ENCODE results near the gene ADISSP. TPM values are rescaled to one million over a fixed set of nuclear protein-coding genes. Genes with fewer than 3 reads are reported as not detected.

ADISSP gene
- total RNA-seq, 1 donor from 2014 or later: 27.7 TPM

DNA sequence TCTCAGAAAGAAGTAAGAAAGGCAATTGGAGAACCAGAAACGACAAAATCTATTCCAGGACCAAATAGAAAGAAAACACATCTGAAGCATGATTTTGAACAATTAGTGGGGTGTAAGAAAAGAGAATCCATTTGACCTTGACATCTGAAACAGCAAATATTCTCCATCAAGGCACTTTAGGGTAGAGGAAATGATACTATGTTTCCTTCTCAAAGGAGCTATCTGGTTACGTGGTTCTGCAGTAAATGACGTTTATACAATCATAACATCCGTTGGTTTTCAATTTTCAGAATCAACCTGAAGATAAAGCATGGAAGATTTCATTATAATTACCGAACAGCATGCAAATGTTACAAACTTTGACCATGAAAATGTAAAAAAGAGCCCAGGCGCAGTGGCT is 46.9 kb downstream of the ADISSP start:
- DNase-seq (ENCODE audit: extremely low read depth, low read depth, low spot score): no peak

DNA sequence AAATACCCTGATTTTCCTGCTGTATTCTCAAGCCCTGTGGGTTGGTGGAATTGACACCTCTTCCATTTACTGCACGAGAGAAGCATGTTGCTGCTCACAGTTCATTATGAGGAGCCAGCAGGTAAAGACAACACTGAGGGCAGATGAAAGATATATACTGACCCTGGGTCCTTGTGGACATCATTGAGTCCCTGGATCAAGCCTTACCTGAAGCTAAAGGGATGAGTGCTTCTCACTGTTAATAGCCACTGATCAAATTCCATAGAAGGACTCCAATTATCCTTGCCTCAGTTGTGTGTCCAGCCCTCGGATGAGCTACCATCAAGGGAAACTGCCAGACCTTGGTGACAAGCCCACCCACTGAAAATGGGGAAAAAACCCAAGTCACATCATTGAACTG is 47.5 kb downstream of the ADISSP start:
- no peak for DNase-seq (ENCODE audit: extremely low read depth, low read depth, low spot score)

DNA sequence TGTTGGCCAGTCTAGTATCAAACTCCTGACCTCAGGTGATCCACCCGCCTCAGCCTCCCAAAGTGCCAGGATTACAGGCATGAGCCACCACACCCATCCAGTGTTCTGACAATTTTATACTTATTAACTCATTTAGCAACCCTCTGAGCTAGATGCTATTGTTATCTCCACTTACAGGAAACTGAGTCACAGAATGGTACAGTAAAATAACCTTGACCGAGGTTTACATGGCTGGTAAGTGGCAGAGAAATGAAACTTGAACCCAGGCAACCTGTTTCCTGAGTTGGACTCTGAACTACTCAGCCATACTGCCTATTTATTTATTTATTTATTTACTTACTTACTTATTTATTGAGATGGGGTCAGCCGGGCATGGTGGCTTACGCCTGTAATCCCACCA is 48.5 kb downstream of the ADISSP start:
- DNase-seq (ENCODE audit: extremely low read depth, low read depth, low spot score): no peak

DNA sequence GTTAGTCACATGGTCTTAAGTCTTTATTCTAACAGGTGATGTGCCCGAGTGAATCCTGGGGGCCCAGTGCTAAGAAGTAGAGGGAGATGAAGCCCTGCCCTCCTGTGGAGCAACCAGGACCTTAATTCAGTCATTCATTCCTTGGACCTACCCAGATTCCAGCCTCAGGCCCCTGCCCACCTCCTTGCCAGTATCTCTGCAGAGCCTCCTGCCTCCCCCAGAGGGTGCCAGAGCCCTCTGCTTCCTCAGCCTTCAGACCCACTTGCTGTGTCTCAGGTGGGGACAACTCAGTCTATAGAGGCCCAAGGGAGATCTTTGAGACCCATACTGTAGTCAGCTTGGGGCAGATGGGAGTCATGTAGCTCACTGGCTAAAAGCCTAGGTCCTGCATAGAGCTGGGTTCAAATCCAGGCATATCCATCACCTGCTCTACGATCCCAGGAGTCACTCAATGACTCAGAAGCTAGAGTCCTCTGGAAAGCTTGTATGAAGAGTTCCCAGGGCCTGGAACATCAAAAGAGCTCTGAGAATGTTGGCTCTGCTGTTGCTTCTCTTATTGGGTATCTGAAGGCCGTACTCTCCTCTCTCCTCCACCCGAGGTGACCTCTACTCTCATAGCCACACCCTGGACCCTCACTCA is 51.2 kb downstream of the ADISSP start:
- DNase-seq (ENCODE audit: extremely low read depth, low read depth, low spot score): peak; percentile 18

DNA sequence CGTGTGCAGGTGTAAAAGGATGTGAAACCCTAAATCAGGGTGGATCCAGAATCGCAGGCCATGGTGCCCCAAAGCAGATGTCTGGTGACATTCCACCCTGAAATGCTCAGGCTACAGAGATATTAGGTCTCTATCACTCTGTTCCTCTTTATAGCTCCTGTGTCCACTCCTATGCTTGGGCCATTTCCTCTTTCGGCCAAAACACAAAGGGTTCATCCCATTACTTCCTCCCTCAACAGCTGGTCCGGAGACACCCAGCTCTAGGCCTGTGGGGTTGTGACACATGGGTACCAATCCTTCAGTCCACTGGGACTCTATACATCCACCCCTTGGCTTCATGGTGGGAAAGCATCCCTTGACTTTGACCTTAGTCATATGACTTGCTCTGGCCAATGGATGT is 53.5 kb downstream of the ADISSP start:
- DNase-seq (ENCODE audit: extremely low read depth, low read depth, low spot score): no peak

DNA sequence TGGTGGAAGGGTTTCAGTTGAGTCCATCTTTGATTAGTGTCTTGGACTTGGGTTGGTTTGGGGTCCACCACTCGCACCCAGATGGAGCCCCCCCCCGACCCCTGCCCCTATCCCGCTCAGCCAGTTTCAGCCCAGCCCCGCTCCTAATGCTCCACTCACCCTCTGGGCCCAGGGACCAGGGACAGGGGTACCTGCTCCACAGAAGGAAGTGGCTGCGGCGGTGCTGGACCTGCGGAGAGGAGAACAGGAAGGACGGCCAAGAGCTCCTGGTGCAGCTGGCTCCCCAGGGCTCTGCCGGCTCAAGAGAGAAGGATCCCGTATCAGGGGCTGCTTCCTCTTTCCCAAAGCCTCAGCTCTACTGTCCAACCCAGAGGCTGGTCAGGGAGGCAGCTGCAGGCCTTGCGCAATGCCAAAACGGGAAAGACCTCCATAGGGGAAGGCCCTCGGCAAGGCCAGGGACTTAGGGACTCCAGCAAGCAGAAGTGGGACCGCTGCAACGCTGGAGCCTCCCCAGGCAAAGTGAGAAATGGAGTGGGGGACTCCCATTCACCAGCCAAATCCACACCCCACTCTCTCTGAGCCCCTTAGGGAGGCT is 55.2 kb downstream of the ADISSP start, which contains the start of gene SIGLEC1:
SIGLEC1 (minus strand) TSS at position 322 of the 595 bp plus-strand sequence. CDS start 5,472 bp downstream, outside the sequence.
- no peak for DNase-seq (ENCODE audit: extremely low read depth, low read depth, low spot score)

DNA sequence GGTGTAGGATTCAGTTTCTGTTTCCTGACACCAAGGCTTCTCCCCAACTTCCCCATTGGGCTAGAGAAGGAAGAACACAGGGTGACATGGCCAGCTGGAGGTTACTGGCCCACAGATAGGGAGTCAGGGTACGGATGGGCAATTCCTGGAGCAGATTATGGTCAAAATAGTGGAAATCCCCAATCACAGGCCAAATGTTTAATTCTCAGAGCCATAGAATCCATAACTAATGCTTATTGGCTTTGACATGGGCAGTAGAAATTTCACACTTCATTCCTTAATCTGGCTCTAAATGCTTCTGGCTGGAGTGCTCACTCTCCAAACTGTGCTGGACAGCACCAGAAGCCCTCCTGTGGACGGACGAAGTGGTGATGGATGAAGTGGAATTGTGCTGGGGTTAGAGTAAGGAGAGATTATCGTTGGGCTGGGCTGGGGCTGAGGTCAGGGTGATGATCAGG is 56.0 kb downstream of the ADISSP start:
- no peak for DNase-seq (ENCODE audit: extremely low read depth, low read depth, low spot score)

DNA sequence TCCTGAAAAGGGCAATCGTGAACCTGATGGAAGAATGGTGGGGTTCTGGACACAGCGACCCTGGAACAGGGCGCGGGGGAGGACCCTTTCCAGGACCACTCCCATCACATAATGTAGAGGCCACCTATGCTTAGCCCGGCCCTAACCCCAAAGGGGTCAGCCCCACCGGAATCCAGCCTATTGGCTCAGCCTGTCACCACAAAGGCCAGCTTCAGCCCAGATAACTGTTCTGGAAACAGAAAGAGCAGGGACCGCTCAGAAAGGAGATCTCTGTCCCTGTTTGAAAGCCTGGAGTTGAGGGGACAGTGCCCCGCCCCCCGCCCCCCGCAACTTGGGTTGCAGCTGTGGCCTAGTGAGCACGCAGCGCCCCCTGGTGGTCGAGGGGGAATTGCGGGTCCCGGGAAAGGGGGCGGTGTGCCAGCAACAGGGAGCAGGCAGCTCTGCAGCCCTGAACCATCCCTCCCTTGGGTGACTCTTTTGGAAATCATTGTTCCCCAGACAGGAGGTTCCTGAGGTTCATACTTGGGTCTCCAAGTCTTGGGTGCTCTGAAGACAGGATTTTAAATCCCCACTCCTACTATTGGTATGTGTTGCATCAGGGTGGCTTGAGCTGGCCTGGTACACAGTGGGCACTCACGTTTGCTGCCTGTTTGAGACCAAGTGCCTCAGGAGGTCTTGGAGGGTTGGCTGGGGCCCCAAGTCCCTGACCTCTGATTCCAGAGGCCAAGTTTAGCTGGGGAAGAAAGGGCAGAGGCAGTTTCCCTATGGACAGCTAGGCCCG is 56.7 kb downstream of the ADISSP start:
- no peak for DNase-seq (ENCODE audit: extremely low read depth, low read depth, low spot score)

DNA sequence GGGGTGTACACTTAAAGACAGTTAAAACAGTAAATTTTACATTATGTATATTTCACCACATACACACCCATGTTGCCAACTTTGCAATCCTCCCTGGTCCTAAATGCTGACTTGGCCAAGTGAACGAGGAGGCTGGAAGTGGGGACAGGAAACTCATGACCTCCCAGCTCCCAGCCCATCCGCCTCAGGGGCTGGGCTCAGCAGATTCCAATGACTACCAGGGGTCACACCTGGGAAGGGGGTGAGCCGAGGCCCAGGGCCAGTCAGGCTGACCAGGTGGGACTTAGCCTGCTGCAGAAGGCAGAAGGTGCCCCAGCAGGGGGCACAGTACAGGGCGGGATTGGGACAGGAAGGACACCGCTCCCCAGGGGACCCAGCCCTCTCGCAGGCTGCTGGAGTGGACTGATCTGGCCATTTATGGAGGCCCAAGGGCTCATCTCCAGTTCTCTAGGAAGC is 57.5 kb downstream of the ADISSP start:
- no peak for DNase-seq (ENCODE audit: extremely low read depth, low read depth, low spot score)

DNA sequence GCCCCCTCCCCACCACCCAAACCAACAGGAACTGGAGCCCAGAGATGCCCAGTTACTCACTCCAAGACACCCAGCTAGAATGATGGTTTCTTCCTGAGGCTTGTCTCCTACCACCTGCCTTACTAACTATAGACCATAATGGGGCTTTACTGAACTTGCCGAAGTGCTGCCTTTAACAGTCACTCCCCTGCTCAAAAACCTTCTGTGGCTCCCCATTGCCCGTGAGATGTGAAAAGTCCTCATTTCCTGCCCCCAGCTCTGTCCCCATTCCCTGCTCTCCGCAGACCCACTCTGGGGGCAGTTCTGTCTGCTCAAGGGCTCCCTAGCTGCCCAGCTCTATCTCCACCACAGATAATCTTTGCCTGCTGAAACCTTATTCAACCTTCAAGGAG is 60.0 kb downstream of the ADISSP start:
- no peak for DNase-seq (ENCODE audit: extremely low read depth, low read depth, low spot score)

DNA sequence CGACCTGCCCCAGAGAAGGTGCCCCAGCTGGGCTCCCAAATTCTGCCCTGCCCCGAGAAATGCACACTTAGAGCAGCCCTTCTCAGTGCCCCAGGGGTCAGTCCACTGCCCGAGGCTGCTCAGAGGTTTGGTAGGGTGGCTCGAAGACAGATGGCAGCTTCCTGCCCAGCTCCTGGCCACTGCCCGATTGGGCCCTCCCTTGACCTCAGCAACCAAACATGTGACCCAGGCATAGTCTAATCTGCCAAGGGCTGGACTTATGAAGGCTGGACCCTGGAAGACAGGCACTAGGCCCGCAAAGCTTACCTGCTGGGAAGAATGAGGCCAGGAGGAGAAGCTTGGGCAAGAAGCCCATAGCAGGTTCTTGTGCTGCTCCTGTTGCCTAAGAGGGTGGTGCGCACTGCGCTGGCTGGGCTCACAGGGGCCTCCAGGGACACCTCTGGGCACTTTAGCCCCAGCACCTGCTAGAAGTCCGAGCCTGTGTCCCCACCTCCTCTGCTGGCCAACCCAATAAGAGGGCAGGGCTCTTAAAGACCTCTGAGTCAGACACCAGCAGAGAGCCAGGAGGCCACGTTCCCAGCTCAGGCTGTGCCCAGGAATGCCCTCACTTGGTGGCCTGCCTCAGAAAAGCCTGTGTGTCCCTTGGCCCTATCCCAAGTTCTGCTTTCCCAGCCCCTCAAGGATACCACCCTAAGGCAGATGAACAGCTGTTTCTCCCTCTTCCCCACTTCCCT is 60.6 kb downstream of the ADISSP start:
- no peak for DNase-seq (ENCODE audit: extremely low read depth, low read depth, low spot score)

DNA sequence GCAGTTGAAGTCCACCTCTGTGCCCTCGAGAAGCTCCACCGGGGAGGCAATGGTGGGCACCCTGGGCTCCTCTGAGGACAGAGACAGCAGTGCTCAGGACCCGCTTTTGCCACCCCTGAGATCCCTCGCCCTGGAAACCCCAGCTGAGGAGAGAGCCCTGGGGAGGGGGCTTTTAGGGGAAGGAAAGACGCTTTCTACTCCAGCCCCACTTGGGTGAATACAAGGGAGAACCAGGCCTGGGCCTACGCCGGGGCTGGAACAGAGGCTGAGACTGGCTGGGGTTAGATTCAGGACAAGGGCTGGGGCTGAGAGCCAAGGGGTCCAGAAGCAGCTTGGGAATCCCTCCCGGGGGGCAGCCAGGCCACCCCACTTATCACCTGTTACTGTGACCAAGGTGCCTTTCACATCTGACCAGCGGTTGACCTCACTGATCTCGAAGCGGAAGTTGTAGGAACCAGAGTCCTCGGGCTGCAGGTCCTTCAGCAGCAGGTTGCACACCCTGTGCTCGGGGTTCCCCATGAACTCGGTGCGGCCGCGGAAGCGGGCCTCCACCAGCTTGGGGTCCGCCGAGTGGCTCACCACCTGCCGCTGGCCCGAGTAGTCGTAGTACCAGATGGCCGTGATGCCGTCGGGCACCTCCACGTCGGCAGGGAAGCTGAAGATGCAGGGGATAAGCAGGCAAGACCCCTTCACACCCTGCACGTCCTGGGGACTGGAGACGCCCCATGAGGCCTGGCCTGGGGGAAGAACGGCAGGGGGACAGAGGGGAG is 61.4 kb downstream of the ADISSP start:
- no peak for DNase-seq (ENCODE audit: extremely low read depth, low read depth, low spot score)

DNA sequence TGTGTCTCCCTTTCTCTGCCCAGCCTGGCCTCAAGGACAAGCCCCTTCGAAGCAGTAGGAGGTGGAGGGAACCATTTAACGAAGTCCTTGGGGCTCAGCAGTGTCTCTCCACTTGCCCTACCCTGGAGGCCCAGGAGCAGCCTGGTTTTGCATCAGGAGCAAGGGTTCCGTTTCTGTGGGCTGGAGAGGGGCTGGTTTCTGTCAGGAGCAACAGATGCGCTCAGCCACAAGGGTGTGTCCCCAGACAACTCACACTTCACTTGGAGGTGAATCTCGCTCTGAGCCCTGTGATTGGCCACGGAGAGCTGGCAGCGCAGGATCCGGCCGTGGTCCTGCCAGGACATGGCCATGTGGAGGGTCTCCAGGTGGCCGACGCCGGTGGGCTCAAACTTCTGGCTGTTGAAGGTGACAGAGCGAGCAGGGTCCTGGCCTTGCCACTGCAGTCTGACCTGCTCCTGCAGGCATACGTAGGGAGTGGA is 62.0 kb downstream of the ADISSP start:
- DNase-seq (ENCODE audit: extremely low read depth, low read depth, low spot score): no peak

DNA sequence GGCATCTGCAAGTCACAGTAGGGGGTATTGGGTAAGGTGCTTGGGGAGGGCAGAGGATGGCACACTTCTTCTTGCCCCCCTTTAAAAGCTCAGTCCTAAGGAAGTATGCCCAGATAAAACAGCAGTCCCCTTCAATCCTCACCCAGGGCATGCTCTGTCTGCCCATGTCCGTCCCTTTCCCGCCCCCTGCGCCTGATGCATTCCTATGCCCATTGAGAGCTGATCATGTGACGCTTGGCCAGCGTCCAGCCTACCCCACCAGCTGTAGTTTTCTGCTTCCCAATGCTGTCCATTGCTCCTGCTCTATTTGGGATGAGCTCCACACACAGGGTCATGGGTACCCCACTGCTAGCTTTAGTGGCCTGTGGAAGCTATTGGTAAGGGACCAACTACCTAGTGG is 63.5 kb downstream of the ADISSP start:
- DNase-seq (ENCODE audit: extremely low read depth, low read depth, low spot score): no peak

Other genes with a start within 250 kb of the ADISSP start
- not detected in 2 replicates for gene GFRA4, start 104.4 kb downstream of the ADISSP start, total RNA-seq
- gene ADAM33, start 85.7 kb downstream of the ADISSP start, total RNA-seq: not detected in 2 replicates
- gene SIGLEC1, start 55.2 kb downstream of the ADISSP start, total RNA-seq: not detected in 2 replicates
- gene HSPA12B, start 35.1 kb downstream of the ADISSP start, total RNA-seq: 25.5 and 26.3 TPM in 2 replicates
- gene SPEF1, start 13.7 kb upstream of the ADISSP start, total RNA-seq: not detected in 2 replicates
- gene CENPB, start 19.0 kb upstream of the ADISSP start, total RNA-seq: 63.2 and 78.7 TPM in 2 replicates
- gene CDC25B, start 28.6 kb upstream of the ADISSP start, total RNA-seq: 36.4 and 51.9 TPM in 2 replicates
- gene AP5S1, start 52.8 kb upstream of the ADISSP start, total RNA-seq: 16.5 and 17.6 TPM in 2 replicates
- 38.3 and 51.7 TPM in 2 replicates for gene MAVS, start 79.1 kb upstream of the ADISSP start, total RNA-seq
- gene PANK2, start 121.6 kb upstream of the ADISSP start, total RNA-seq: 40.6 and 48.7 TPM in 2 replicates
- gene RNF24, start 247.8 kb upstream of the ADISSP start, total RNA-seq: 16.3 and 17.3 TPM in 2 replicates